Islet precursor cell (in vitro differentiated cells): ENCODE measurements around the gene SLC16A5.
A peak's percentile ranks its signal among the peaks of the same experiment; 100 is the strongest.
"Not testable (repeated sequence)": the region's sequence is repeated elsewhere in the genome, so short reads cannot be mapped to it uniquely, and the experiment has no call there.

Experiments
- DNase-seq: peaks from one replicate; pipeline ENCODE4 v3.0.0-alpha.2; 2018

SLC16A5 gene

GRCh38 chr17:75087558-75088453 lies at the start of gene SLC16A5:
TSS of gene SLC16A5 (plus strand) at chr17:75087954. CDS start at chr17:75093637, 5,683 bp downstream.
- DNase-seq: peak; percentile 100

GRCh38 chr17:75039238-75039637 lies 48.5 kb upstream of the SLC16A5 start:
- DNase-seq: no peak

GRCh38 chr17:75041656-75042280 lies 46.0 kb upstream of the SLC16A5 start:
- DNase-seq: no peak

- DNase-seq: not testable (repeated sequence)
Measured at GRCh38 chr17:75043789-75044188, 44.0 kb upstream of the SLC16A5 start.

- DNase-seq: no peak
Measured at GRCh38 chr17:75044716-75045115, 43.0 kb upstream of the SLC16A5 start.

GRCh38 chr17:75045946-75046406 lies 41.8 kb upstream of the SLC16A5 start:
- DNase-seq: not testable (repeated sequence)

GRCh38 chr17:75046407-75047289 lies 41.1 kb upstream of the SLC16A5 start, which contains the start of the genes ATP5PD and KCTD2:
TSS of gene ATP5PD (minus strand) at chr17:75046969. CDS start at chr17:75042650, 4,319 bp downstream.
TSS of gene KCTD2 (plus strand) at chr17:75047225. CDS start at chr17:75047251, 26 bp downstream.
- DNase-seq: peak; percentile 99

GRCh38 chr17:75047398-75048098 lies 40.2 kb upstream of the SLC16A5 start:
- peak; percentile 73 for DNase-seq

GRCh38 chr17:75048249-75048878 lies 39.4 kb upstream of the SLC16A5 start:
- DNase-seq: no peak

GRCh38 chr17:75049057-75049456 lies 38.7 kb upstream of the SLC16A5 start:
- no peak for DNase-seq

- DNase-seq: no peak
Measured at GRCh38 chr17:75049706-75050105, 38.0 kb upstream of the SLC16A5 start.

- DNase-seq: no peak
Measured at GRCh38 chr17:75051941-75052340, 35.8 kb upstream of the SLC16A5 start.

- DNase-seq: no peak
Measured at GRCh38 chr17:75059369-75060345, 28.1 kb upstream of the SLC16A5 start.

- no peak for DNase-seq
Measured at GRCh38 chr17:75060434-75061054, 27.2 kb upstream of the SLC16A5 start.

GRCh38 chr17:75061055-75061438 lies 26.7 kb upstream of the SLC16A5 start:
- DNase-seq: no peak

- DNase-seq: no peak
Measured at GRCh38 chr17:75061618-75062017, 26.1 kb upstream of the SLC16A5 start.

GRCh38 chr17:75063201-75063600 lies 24.6 kb upstream of the SLC16A5 start:
- no peak for DNase-seq

GRCh38 chr17:75063626-75064025 lies 24.1 kb upstream of the SLC16A5 start:
- no peak for DNase-seq

- DNase-seq: no peak
Measured at GRCh38 chr17:75064040-75064439, 23.7 kb upstream of the SLC16A5 start.

GRCh38 chr17:75064460-75064859 lies 23.3 kb upstream of the SLC16A5 start:
- no peak for DNase-seq
